HCT116 (cell line): ENCODE results near the gene SLC35G6. TPM values are rescaled to one million over a fixed set of nuclear protein-coding genes. Genes with fewer than 3 reads are reported as not detected.

Source experiments
- ATAC-seq: fragments of 200-7000 bp; cut with Tn5 transposase; 2 replicates; pipeline ENCODE4 v1.9.1; 2020; ENCODE audit warnings: mild to moderate bottlenecking, moderate library complexity
- BruUV-seq: library from RNA; stranded (reverse); fragments of 400-500 nt; replicated peaks from 2 replicates; lab custom pipeline; 2021; lab: Mats Ljungman, UMichigan
- CTCF ChIA-PET: fragments of 300-600 bp; sonication (Branson Sonifier 250); formaldehyde crosslinking; loops from one replicate; lab custom pipeline; 2021; ENCODE audit warnings: antibody characterized with exemption; lab: Charles Lee
- POLR2A ChIA-PET: fragments of 300-600, 350-600 bp; sonication (Branson Sonifier 250); formaldehyde crosslinking; loops from one replicate; lab custom pipeline; 2021; ENCODE audit warnings: antibody characterized with exemption; lab: Charles Lee
- RAD21 ChIA-PET, 2 experiments: fragments of 300-600 bp; sonication (Branson Sonifier 250); formaldehyde crosslinking; loops; one replicate each; lab custom pipeline; 2023; ENCODE audit warnings: low total read pairs in 2 of 2; ENCODE audit not compliant: uncharacterized antibody in 2 of 2, unreplicated experiment in 2 of 2, low non-redundant PET in 1 of 2; lab: Charles Lee
- DNase-seq: peaks from one replicate; pipeline ENCODE4 v3.0.0-alpha.2; 2010; ENCODE audit warnings: low read depth, low spot score
- H2AFZ ChIP-seq: fragments of 200-600 bp; shearing (Covaris generic), sonication (generic); 2 replicates; pipeline ENCODE4 v1.6.1; 2017; ENCODE audit warnings: low read depth, mixed run types, mixed read lengths, antibody characterized with exemption, low read length; ENCODE audit not compliant: poor library complexity, severe bottlenecking
- H3K27ac ChIP-seq: 2 replicates; pipeline ENCODE4 v1.5.1; 2012; ENCODE audit warnings: low read depth, low read length
- H3K27me3 ChIP-seq: fragments of 200-600 bp; sonication (generic); 2 replicates; pipeline ENCODE4 v1.6.1; 2016; ENCODE audit warnings: mixed run types, low read length, mixed read lengths; ENCODE audit not compliant: insufficient read depth
- H3K36me3 ChIP-seq, 2 experiments: fragments of 200-500 bp in 1 of 2; fragments of 200-600 bp in 1 of 2; sonication (Bioruptor generic) in 1 of 2; sonication (generic) in 1 of 2; 2 replicates each; pipeline versions ENCODE4 v1.5.1 to v1.6.1; 2014 to 2016; ENCODE audit warnings: low read length in 2 of 2, inconsistent platforms in 1 of 2, mixed read lengths in 1 of 2, mixed run types in 1 of 2; ENCODE audit not compliant: insufficient read depth in 2 of 2, control insufficient read depth in 1 of 2
- H3K4me1 ChIP-seq, 2 experiments: fragments of 200-600 bp in 1 of 2; sonication (generic) in 1 of 2; 2 replicates each; pipeline versions ENCODE4 v1.5.1 to v1.6.1; 2012 to 2017; ENCODE audit warnings: low read length in 2 of 2, inconsistent platforms in 1 of 2, mild to moderate bottlenecking in 1 of 2, mixed read lengths in 1 of 2, mixed run types in 1 of 2, moderate library complexity in 1 of 2; ENCODE audit not compliant: insufficient read depth in 2 of 2, control insufficient read depth in 1 of 2
- H3K4me2 ChIP-seq: fragments of 200-600 bp; sonication (generic); 2 replicates; pipeline ENCODE4 v1.6.1; 2017; ENCODE audit warnings: mixed run types, low read length, mixed read lengths
- H3K4me3 ChIP-seq, 2 experiments: fragments of 200-600 bp in 1 of 2; sonication (generic) in 1 of 2; replicated peaks in 1 of 2; 2 replicates each; pipeline ENCODE4 v1.5.1; 2011 to 2016; ENCODE audit warnings: low read length in 2 of 2, control low read depth in 1 of 2, low read depth in 1 of 2, mild to moderate bottlenecking in 1 of 2, mixed read lengths in 1 of 2, mixed run types in 1 of 2
- H3K79me2 ChIP-seq: fragments of 200-600 bp; sonication (generic); 2 replicates; pipeline ENCODE4 v1.6.1; 2017; ENCODE audit warnings: mild to moderate bottlenecking, mixed run types, low read length, moderate library complexity, mixed read lengths; ENCODE audit not compliant: insufficient read depth
- H3K9ac ChIP-seq: fragments of 200-600 bp; sonication (generic); 2 replicates; pipeline ENCODE4 v1.6.1; 2016; ENCODE audit warnings: low read length, mixed read lengths
- H3K9me2 ChIP-seq: fragments of 200-600 bp; sonication (generic), shearing (Covaris generic); 2 replicates; pipeline ENCODE4 v1.6.1; 2017; ENCODE audit warnings: mixed run types, mild to moderate bottlenecking, moderate library complexity; ENCODE audit not compliant: insufficient read depth
- H3K9me3 ChIP-seq, 2 experiments: fragments of 200-500 bp in 1 of 2; fragments of 200-600 bp in 1 of 2; sonication (Bioruptor generic) in 1 of 2; sonication (generic) in 1 of 2; 2 replicates each; pipeline ENCODE4 v1.6.1; 2014 to 2017; ENCODE audit warnings: low read length in 2 of 2, mixed read lengths in 2 of 2, inconsistent platforms in 1 of 2, low read depth in 1 of 2, mild to moderate bottlenecking in 1 of 2, mixed run types in 1 of 2, moderate library complexity in 1 of 2; ENCODE audit not compliant: control insufficient read depth in 1 of 2, insufficient read depth in 1 of 2
- H4K20me1 ChIP-seq: fragments of 200-600 bp; sonication (generic), shearing (Covaris generic); 2 replicates; pipeline ENCODE4 v1.6.1; 2017; ENCODE audit warnings: mixed run types, mild to moderate bottlenecking, moderate library complexity; ENCODE audit not compliant: insufficient read depth
- CEBPB ChIP-seq: IDR thresholded peaks from 2 replicates; pipeline ENCODE4 v1.6.1; 2012; ENCODE audit warnings: low read depth
- CTCF ChIP-seq, 3 experiments: fragments of 200-600 bp in 1 of 3; sonication (generic) in 1 of 3; IDR thresholded peaks in 2 of 3; conservative IDR thresholded peaks in 1 of 3; 2 replicates each; pipeline ENCODE4 v1.5.1; 2012 to 2017; ENCODE audit warnings: low read depth in 2 of 3, low read length in 2 of 3, antibody characterized with exemption in 1 of 3, borderline replicate concordance in 1 of 3, control low read depth in 1 of 3, mild to moderate bottlenecking in 1 of 3, mixed read lengths in 1 of 3, mixed run types in 1 of 3, moderate library complexity in 1 of 3; ENCODE audit not compliant: insufficient read depth in 1 of 3
- EGR1 ChIP-seq: IDR thresholded peaks from 2 replicates; pipeline ENCODE4 v1.6.1; 2012; ENCODE audit warnings: low read depth
- ELF1 ChIP-seq: IDR thresholded peaks from 2 replicates; pipeline ENCODE4 v1.6.1; 2012; ENCODE audit warnings: low read depth, borderline replicate concordance
- EZH2 ChIP-seq: fragments of 200-600 bp; sonication (generic); IDR thresholded peaks from 2 replicates; pipeline ENCODE4 v1.6.1; 2017; ENCODE audit warnings: antibody characterized with exemption, mixed run types
- FOSL1 ChIP-seq: IDR thresholded peaks from 2 replicates; pipeline ENCODE4 v1.6.1; 2012; ENCODE audit warnings: low read depth
- JUND ChIP-seq: IDR thresholded peaks from 2 replicates; pipeline ENCODE4 v1.6.1; 2012
- MAX ChIP-seq: IDR thresholded peaks from 2 replicates; pipeline ENCODE4 v1.6.1; 2012
- POLR2A ChIP-seq: IDR thresholded peaks from 2 replicates; pipeline ENCODE4 v1.7.0; 2011; ENCODE audit warnings: borderline replicate concordance; ENCODE audit not compliant: insufficient read depth, insufficient read length; ENCODE audit errors: extremely low read depth
- POLR2AphosphoS5 ChIP-seq: IDR thresholded peaks from 2 replicates; pipeline ENCODE4 v1.6.1; 2011; ENCODE audit warnings: mild to moderate bottlenecking, low read depth, low read length, moderate library complexity
- SIN3A ChIP-seq: IDR thresholded peaks from 2 replicates; pipeline ENCODE4 v1.6.1; 2012; ENCODE audit warnings: low read depth
- SRF ChIP-seq: IDR thresholded peaks from 2 replicates; pipeline ENCODE4 v1.6.1; 2012; ENCODE audit warnings: low read depth
- YY1 ChIP-seq: IDR thresholded peaks from 2 replicates; pipeline ENCODE4 v1.6.1; 2011; ENCODE audit warnings: low read length, low read depth, moderate library complexity, mild to moderate bottlenecking; ENCODE audit not compliant: insufficient replicate concordance; ENCODE audit errors: extremely low read depth
- intact Hi-C: fragments of 100-400 bp; cut with micrococcal nuclease; formaldehyde crosslinking; loops from 2 replicates; pipeline ENCODE4 v1.10.0; 2022
- total RNA-seq: library from RNA; stranded (reverse); gene quantifications from one replicate; pipeline ENCODE4 v1.2.1, GENCODE V29; 2021; ENCODE audit not compliant: unreplicated experiment

The SLC35G6 gene
- total RNA-seq, 1 experiment from 2014 or later: not detected

- TF ChIP-seq YY1: no peak
- TF ChIP-seq EZH2: no peak
- TF ChIP-seq POLR2AphosphoS5: no peak
- TF ChIP-seq SRF: no peak
- TF ChIP-seq POLR2A: no peak
- TF ChIP-seq FOSL1: no peak
Measured at GRCh38 chr17:7432296-7432695, 49.0 kb upstream of the SLC35G6 start (continued).

GRCh38 chr17:7435676-7436555 is 45.3 kb upstream of the SLC35G6 start:
- TF ChIP-seq JUND: no peak
- TF ChIP-seq SIN3A: peak; percentile 21; the same call in 1 of the 2 replicates
- TF ChIP-seq ELF1: no peak; the same call in 1 of the 2 replicates
- peak; percentile 82 for TF ChIP-seq EGR1
- peak in 2 of 3 experiments; percentile 23 to 36; a peak in 4 of 6 replicates for TF ChIP-seq CTCF (IDR thresholded peaks at IDR 0.05 in 2 of 3, conservative IDR thresholded peaks at IDR 0.05 in 1 of 3; ENCODE audit: borderline replicate concordance in 1 of 3, insufficient read depth in 1 of 3, low read depth in 2 of 3, low read length in 2 of 3)
- peak; percentile 74 for TF ChIP-seq MAX
- TF ChIP-seq POLR2AphosphoS5: peak; percentile 52
- TF ChIP-seq CEBPB: no peak
- Histone ChIP-seq H2AFZ (no peak overlapping the region), H3K9ac (peak overlapping the region; percentile 77), H3K4me3 (peak overlapping the region; percentile 69 to 85), H3K4me2 (peak overlapping the region; percentile 99), H3K79me2 (no peaks in the 10 kb centered on the region), H3K9me3 (no peaks in the 10 kb centered on the region; a peak in 1 of 4 replicates), H4K20me1 (no peaks in the 10 kb centered on the region), H3K9me2 (no peaks in the 10 kb centered on the region), H3K36me3 (no peaks in the 10 kb centered on the region), H3K27ac (peak overlapping the region; percentile 95), H3K4me1 (peaks cover 13 to 32% of the 10 kb centered on the region in 2 experiments), H3K27me3 (no peaks in the 10 kb centered on the region)
- ChIA-PET RAD21 (interaction anchor here (0.7 to 2.4 kb wide), 2 partner anchors 8 to 80 kb away, joined by 3 to 6 read pairs; no protein-coding TSS in a partner anchor), POLR2A (interaction anchor here (0.7 to 2.9 kb wide), 12 partner anchors 9 to 251 kb away, joined by 3 to 33 read pairs (median 4); partner anchors contain the start of genes CHRNB1, POLR2A, SLC2A4 and SPEM2), CTCF (interaction anchor here (0.6 to 3.4 kb wide), 16 partner anchors 9 to 390 kb away, joined by 3 to 28 read pairs (median 4); partner anchors contain the start of genes CHRNB1, PLSCR3, SENP3 and TMEM256)
- DNase-seq (peak; percentile 29), ATAC-seq (peak; percentile 29)
- TSS peak; percentile 87 for BruUV-seq
- intact Hi-C loops: loop anchor here (1.0 to 10.0 kb wide), 5 partner anchors 32 to 251 kb away; partner anchors contain the start of genes CLDN7, POLR2A, SENP3 and TMEM256
